Esophagus squamous epithelium (tissue), 4 donors: ENCODE results near the gene CDH6.

Source experiments
- CTCF ChIP-seq, 6 experiments: fragments of 450-650 bp in 4 of 6; fragments of 200-600 bp in 2 of 6; sonication (generic) in 2 of 6; IDR thresholded peaks; one replicate each; pipeline ENCODE4 v1.5.1; 2016 to 2019; ENCODE audit warnings: antibody characterized with exemption in 6 of 6, mild to moderate bottlenecking in 4 of 6, moderate library complexity in 4 of 6
- POLR2A ChIP-seq, 4 donors: fragments of 450-650 bp; IDR thresholded peaks; one replicate each; pipeline ENCODE4 v1.6.1; 2017; ENCODE audit warnings: antibody characterized with exemption in 4 of 4, mild to moderate bottlenecking in 4 of 4, moderate library complexity in 3 of 4

GRCh38 chr5:31213705-31214121 lies 20.2 kb downstream of the CDH6 start:
- TF ChIP-seq CTCF (IDR thresholded peaks at IDR 0.05) (no peak), POLR2A (IDR thresholded peaks at IDR 0.05) (no peak)
